Heart left ventricle (tissue), 16 donors: ENCODE measurements around the gene ADGRG1. TPM values are rescaled to one million over a fixed set of nuclear protein-coding genes. Genes with fewer than 3 reads are reported as not detected.

ENCODE experiments used
- ATAC-seq, 4 donors: fragments of 200-7000 bp; cut with Tn5 transposase; one replicate each; pipeline ENCODE4 v1.9.1; 2020 to 2022; ENCODE audit warnings: moderate library complexity in 4 of 4, mild to moderate bottlenecking in 3 of 4, moderate number of reproducible peaks in 1 of 4
- DNase-seq, 5 donors: peaks; one replicate each; pipeline ENCODE4 v3.0.0-alpha.2; 2020
- H3K27ac ChIP-seq, 12 donors: fragments of 200-600 bp; sonication (generic) in 4 of 12; one replicate each; pipeline versions ENCODE4 v1.5.0 to v1.8.0; 2016 to 2022; ENCODE audit warnings: mild to moderate bottlenecking in 2 of 12
- H3K27me3 ChIP-seq, 9 donors: fragments of 200-600 bp; sonication (generic) in 2 of 9; one replicate each; pipeline versions ENCODE4 v1.5.1 to v1.8.0; 2016 to 2022; ENCODE audit warnings: mild to moderate bottlenecking in 3 of 9
- H3K36me3 ChIP-seq, 9 donors: fragments of 200-600 bp; sonication (generic) in 2 of 9; one replicate each; pipeline versions ENCODE4 v1.5.0 to v1.8.0; 2018 to 2022; ENCODE audit warnings: mild to moderate bottlenecking in 2 of 9
- H3K4me1 ChIP-seq, 12 donors: fragments of 200-600 bp; sonication (generic) in 4 of 12; one replicate each; pipeline versions ENCODE4 v1.5.0 to v1.8.0; 2016 to 2022; ENCODE audit warnings: mild to moderate bottlenecking in 3 of 12
- H3K4me3 ChIP-seq, 12 donors: fragments of 200-600 bp; sonication (generic) in 4 of 12; one replicate each; pipeline versions ENCODE4 v1.5.0 to v1.8.0; 2017 to 2022; ENCODE audit warnings: mild to moderate bottlenecking in 9 of 12, moderate library complexity in 4 of 12
- H3K9me3 ChIP-seq, 12 donors: fragments of 200-600 bp; sonication (generic) in 4 of 12; one replicate each; pipeline versions ENCODE4 v1.5.0 to v1.8.0; 2016 to 2022; ENCODE audit warnings: mild to moderate bottlenecking in 1 of 12
- CTCF ChIP-seq, 12 donors: fragments of 200-600 bp; sonication (generic) in 4 of 12; IDR thresholded peaks; one replicate each; pipeline versions ENCODE4 v1.5.0 to v1.8.0; 2018 to 2022; ENCODE audit warnings: antibody characterized with exemption in 12 of 12, mild to moderate bottlenecking in 5 of 12
- POLR2A ChIP-seq, 2 donors: fragments of 450-650 bp; IDR thresholded peaks; one replicate each; pipeline ENCODE4 v1.6.1; 2017; ENCODE audit warnings: antibody characterized with exemption in 2 of 2, mild to moderate bottlenecking in 2 of 2, moderate library complexity in 2 of 2
- WGBS, 4 donors: extraction: QIAGEN DNeasy Blood & Tissue Kit in 2 of 4; methylation state at CpG; one replicate each; pipeline versions ENCODE4 v1.1.5 to v1.1.7; 2013 to 2018; 5-methylcytosine and 5-hydroxymethylcytosine counted together
- intact Hi-C, 10 donors: fragments of 100-400 bp; cut with DNase I; formaldehyde crosslinking; loops; one replicate each; pipeline versions ENCODE4 v1.11.1 to v1.14.2; 2022
- polyA plus RNA-seq, 2 donors: library from polyadenylated mRNA; stranded (reverse); fragments of 200-250 nt; gene quantifications; one replicate each; pipeline ENCODE4 v1.2.3, GENCODE V29; 2013
- total RNA-seq, 9 donors: library from RNA; depleted of rRNA in 2 of 9; stranded (reverse); fragments of >200 nt in 2 of 9; fragmentation: NEBNext Ultra II Directional in 3 of 9; extraction: Animal tissue kit (Norgen Biotek cat#: 25700) in 3 of 9; gene quantifications; one replicate each; pipeline versions ENCODE4 v1.1.0 to v1.2.4, GENCODE V29; 2016 to 2023
- donor health status: ischemic (EF 13 %, LVEDD 7.1; RV severe dilation, severe dysfunction).
- donor health status: healthy with polysubstance abuse.
- donor health status: DM: no; HTN: yes; CAD: no.
- donor health status: DM: no; HTN: no; CAD: no.
- donor health status: ischemic (EF 25% LVEDD 6.9; RV normal size, moderate dysfunction).
- donor health status: ischemic (EF 25% LVEDD 5.7; RV mildly dilated, moderate dysfunction).
- donor health status: healthy.
- donor health status: DM: yes; HTN: yes; CAD: no.
- donor health status: ischemic (EF 35%, LVEDD 5.7; RV mildly dilated, moderate dysfunction).
- donor health status: nonischemic (EF 11% LVEDD 7.7; RV severe dilation, severe dysfunction).
- donor health status: DM: yes; HTN: yes; CAD: no.
- donor health status: PGD.
- donor health status: ischemic (EF 29% LVEDD 5.4; RV normal size, mild dysfunction).
- donor health status: nonischemic (EF 23%, LVEDD 6.1; RV moderate dilation, normal function).

Gene ADGRG1
- total and polyA plus RNA-seq, 11 donors, result 14.1 to 65.2 (median 17.5) TPM

GRCh38 chr16:57604177-57604576 lies 24.3 kb upstream of the ADGRG1 start:
- intact Hi-C loops, result loop anchor here in 2 of 10 donors (5.0 kb wide), 1 partner anchor 43 kb away; no protein-coding TSS in a partner anchor
- Histone ChIP-seq H3K27me3 (peaks cover 0 to 13% (median 0%) of the 10 kb centered on the region in 9 donors), H3K9me3 (no peaks in the 10 kb centered on the region), H3K27ac (no peak overlapping the region), H3K36me3 (no peaks in the 10 kb centered on the region), H3K4me1 (peaks cover 0 to 42% (median 4%) of the 10 kb centered on the region in 12 donors), H3K4me3 (no peak overlapping the region)
- 96 to 98% (median 96%) methylated on average over 7 of the region's 7 CpGs for WGBS, 4 donors
- TF ChIP-seq CTCF (IDR thresholded peaks at IDR 0.05), result no peak
- TF ChIP-seq POLR2A (IDR thresholded peaks at IDR 0.05), result no peak
- no peak for DNase-seq
- ATAC-seq, result no peak

DNA sequence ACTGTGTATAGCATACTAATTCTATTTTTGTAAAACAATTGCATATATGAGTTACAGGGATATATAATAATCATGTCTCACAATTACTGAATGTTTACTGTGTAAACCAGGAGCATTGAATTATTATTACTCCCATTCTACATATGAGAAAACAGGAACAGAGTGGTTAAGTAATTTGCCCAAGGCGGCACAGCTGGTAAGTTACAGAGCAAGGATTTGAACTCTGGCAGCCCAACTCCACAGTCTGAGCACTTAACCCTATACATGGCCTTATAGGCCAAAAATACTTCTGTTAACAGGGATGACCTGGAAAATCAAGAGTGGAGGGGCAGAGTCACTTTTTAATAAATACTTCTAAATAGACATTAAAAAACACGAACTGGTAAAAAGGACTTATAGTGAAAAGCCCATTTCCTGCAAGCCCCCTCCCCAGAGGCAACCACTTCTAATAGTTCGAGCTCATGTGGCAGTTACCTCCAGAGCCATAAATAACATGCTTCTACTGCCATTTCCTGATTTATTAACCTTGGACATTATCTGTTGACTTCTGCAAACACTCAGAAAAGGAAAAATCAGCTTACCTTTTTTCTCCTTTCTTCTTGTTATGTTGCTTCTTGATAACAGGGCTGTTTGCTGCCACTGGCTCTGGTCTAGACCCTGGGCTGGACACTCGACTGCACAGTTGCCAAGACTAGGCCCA lies 22.1 kb upstream of the ADGRG1 start:
- Histone ChIP-seq H3K4me1 (peaks cover 0 to 43% (median 10%) of the 10 kb centered on the region in 12 donors), H3K9me3 (no peaks in the 10 kb centered on the region), H3K27ac (no peak overlapping the region), H3K4me3 (no peak overlapping the region), H3K36me3 (no peaks in the 10 kb centered on the region), H3K27me3 (peaks cover 0 to 9% (median 0%) of the 10 kb centered on the region in 9 donors)
- intact Hi-C loops, result loop anchor here in 2 of 10 donors (5.0 kb wide), 1 partner anchor 41 kb away; no protein-coding TSS in a partner anchor
- 74 to 85% (median 77%) methylated on average over 4 of the region's 4 CpGs for WGBS, 4 donors
- TF ChIP-seq POLR2A (IDR thresholded peaks at IDR 0.05) (no peak), CTCF (IDR thresholded peaks at IDR 0.05) (no peak)
- ATAC-seq (no peak), DNase-seq (peak in 1 of 5 donors; percentile 2)

DNA sequence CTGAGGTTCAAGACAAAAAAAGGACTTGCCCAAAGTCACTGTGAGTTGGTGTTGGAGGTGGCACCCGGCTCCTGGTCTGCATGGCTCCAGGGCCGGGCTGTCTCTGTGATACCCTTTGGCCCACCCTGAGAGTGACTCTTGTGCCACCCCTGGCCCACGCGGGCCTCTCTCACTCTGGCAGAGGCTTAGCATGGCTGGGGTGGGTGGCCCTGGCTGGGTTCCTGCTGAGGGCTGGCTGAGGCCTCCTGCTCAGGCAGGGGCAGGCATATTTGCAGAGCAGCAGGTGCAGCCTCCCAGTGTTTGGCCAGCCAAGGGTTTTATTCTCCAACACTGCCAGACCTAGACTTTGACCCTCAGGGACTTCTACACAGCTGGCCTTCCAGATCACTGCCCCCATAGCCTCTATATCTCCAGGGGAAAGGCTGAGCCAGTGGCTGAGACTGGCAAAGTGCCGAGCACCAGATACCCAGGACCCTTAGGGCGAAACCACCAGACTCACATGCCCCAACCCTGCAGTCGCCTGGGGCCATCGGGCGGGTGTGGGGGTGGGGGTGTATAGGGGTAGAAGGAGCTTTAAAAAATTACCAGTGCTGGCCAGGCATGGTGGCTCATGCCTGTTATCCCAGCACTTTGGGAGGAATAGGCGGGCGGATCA lies 21.5 kb upstream of the ADGRG1 start:
- no peaks in the 10 kb centered on the region for H3K36me3 ChIP-seq
- peaks cover 0 to 36% (median 10%) of the 10 kb centered on the region in 12 donors for H3K4me1 ChIP-seq
- H3K9me3 ChIP-seq, result no peaks in the 10 kb centered on the region
- H3K27ac ChIP-seq, result no peak overlapping the region
- peaks cover 0 to 5% (median 0%) of the 10 kb centered on the region in 9 donors for H3K27me3 ChIP-seq
- DNase-seq (peak in 1 of 5 donors; percentile 8), ATAC-seq (peak in 1 of 4 donors; percentile 37)
- TF ChIP-seq POLR2A (IDR thresholded peaks at IDR 0.05), result no peak
- no peak for TF ChIP-seq CTCF (IDR thresholded peaks at IDR 0.05)
- WGBS, 4 donors, result 79 to 92% (median 86%) methylated on average over 8 to 11 of the region's 11 CpGs
- intact Hi-C loops, result loop anchor here in 2 of 10 donors (5.0 kb wide), 1 partner anchor 40 kb away; no protein-coding TSS in a partner anchor
- no peak overlapping the region for H3K4me3 ChIP-seq
